SK-N-MC (cell line): ENCODE results near the gene FADS2.

Experiments
- DNase-seq: peaks from one replicate; pipeline ENCODE4 v3.0.0-alpha.2; 2011; ENCODE audit warnings: low read depth, low spot score
- H3K27ac ChIP-seq: fragments of 200-600 bp; sonication (generic); 2 replicates; pipeline ENCODE4 v1.5.1; 2016; ENCODE audit warnings: mixed run types
- H3K36me3 ChIP-seq: fragments of 200-600 bp; sonication (generic); 2 replicates; pipeline ENCODE4 v1.6.1; 2017; ENCODE audit warnings: antibody characterized with exemption, low read length, mixed read lengths; ENCODE audit not compliant: insufficient read depth
- H3K4me3 ChIP-seq: fragments of 200-600 bp; sonication (generic); 2 replicates; pipeline ENCODE4 v1.5.1; 2016
- H3K9ac ChIP-seq: fragments of 200-600 bp; sonication (generic); 2 replicates; pipeline ENCODE4 v1.8.0; 2017; ENCODE audit warnings: mixed run types, mixed read lengths; ENCODE audit not compliant: insufficient read length
- H3K9me3 ChIP-seq: fragments of 200-600 bp; sonication (generic); 2 replicates; pipeline ENCODE4 v1.6.1; 2017; ENCODE audit warnings: low read depth, mild to moderate bottlenecking, antibody characterized with exemption, low read length, moderate library complexity, mixed read lengths
- EZH2 ChIP-seq: fragments of 200-600 bp; sonication (generic); IDR thresholded peaks from one replicate; pipeline ENCODE4 v1.6.1; 2017; ENCODE audit warnings: antibody characterized with exemption
- FOXP2 ChIP-seq: optimal IDR thresholded peaks from 2 replicates; pipeline ENCODE3; 2011; ENCODE audit warnings: mild to moderate bottlenecking, moderate library complexity; ENCODE audit not compliant: insufficient read depth; ENCODE audit errors: extremely low read length, control extremely low read depth
- POLR2AphosphoS5 ChIP-seq: IDR thresholded peaks from 2 replicates; pipeline ENCODE4 v1.6.1; 2012; ENCODE audit warnings: mild to moderate bottlenecking, low read depth, low read length, borderline replicate concordance

Gene FADS2

DNA sequence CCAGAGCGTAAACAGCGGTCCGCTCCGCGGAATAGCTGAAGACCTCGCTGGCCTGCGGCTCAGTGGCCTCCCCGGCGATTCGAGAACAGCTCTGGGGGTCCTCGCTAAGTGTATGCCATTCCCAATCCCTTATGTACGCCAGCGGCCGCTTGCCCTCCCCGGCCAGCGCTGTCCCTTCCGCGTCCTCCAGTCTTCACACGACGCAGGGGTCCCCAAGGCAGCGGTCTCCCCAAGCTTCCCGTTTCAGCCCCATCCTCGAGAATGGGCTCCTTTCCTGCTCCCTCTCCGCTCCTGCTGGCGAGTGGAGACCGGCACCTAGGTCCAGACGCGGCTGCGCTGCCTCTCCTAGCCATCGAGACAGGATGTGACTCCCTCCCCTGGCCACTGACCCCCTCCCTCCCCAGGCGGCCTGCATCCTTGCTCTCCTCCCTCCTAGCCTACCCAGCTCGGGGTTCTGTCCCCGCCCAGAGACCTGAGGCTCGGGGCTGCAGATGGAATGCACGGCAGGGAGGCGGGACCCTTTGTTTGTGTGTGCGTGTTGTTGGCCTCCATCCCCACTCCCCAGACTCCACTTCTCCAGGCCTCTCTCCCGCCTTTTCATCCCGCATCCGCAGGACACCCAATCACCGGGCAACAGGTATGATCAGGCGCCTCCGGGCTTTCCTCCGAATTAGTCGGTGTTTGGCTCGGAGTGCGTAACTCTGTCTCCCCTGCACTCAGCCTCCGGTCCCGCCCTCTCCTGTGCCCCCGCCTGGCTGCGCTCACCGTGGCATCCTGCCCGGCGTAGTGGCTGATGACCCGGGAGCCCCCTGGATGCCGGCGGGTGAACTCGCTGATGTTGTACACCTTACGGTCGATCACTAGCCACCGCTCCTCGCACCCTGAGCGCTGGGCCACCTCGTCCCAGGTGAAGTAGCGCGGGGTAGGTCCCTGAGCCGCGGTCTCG, 12.0 kb upstream of the FADS2 start:
- Histone ChIP-seq H3K4me3 (peak overlapping the region; percentile 95), H3K9ac (peak overlapping the region; percentile 98), H3K9me3 (no peaks in the 10 kb centered on the region), H3K27ac (peak overlapping the region; percentile 94), H3K36me3 (peaks cover 37% of the 10 kb centered on the region)
- TF ChIP-seq EZH2 (no peak), POLR2AphosphoS5 (peak; percentile 41; the same call in 1 of the 2 replicates), FOXP2 (no peak)
- DNase-seq, result no peak

DNA sequence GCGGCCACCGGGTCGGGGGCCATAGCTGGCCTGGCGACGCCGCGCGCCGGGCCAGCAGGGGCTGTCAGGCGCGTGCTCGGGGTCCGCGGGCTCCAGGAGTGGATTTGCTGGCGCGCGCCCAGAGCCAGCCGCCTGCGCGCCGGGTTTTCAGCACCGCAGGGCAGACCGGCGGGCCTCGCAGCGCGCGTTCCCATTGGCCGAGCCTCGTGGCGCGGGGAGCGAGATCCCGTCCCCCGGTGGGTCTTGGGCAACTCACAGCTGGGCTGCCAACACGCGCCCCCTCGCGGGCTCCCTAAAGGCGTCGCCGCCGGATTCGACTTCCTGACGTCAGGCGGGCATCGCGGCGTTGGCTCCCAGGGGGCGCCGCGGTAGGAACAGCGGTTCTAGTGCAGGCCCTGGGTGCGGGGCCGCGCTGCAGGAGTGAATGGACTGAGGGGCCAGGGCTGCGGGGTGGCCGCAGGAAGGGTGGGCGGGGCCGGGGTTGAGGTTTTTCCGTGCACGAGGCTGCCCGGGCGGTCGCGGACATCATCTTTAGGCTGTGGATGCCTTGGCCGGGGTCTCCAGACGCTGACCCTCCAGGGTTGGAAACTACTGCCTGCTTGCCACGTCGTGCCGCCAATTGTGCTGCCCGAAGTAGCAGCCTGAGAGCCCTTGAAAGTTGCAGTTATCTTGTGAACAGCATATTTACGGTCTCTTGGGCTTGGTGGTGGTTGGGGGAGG, 11.2 kb upstream of the FADS2 start, which contains the start of gene FADS1:
TSS of gene FADS1 (minus strand) at position 268 of the 720 bp plus-strand sequence. CDS start at position 194, 74 bp downstream.
- peak within 1 kb of the TSS; percentile 94 for H3K27ac ChIP-seq
- TF ChIP-seq POLR2AphosphoS5 (peak; percentile 85), EZH2 (no peak), FOXP2 (peak; percentile 98)

DNA sequence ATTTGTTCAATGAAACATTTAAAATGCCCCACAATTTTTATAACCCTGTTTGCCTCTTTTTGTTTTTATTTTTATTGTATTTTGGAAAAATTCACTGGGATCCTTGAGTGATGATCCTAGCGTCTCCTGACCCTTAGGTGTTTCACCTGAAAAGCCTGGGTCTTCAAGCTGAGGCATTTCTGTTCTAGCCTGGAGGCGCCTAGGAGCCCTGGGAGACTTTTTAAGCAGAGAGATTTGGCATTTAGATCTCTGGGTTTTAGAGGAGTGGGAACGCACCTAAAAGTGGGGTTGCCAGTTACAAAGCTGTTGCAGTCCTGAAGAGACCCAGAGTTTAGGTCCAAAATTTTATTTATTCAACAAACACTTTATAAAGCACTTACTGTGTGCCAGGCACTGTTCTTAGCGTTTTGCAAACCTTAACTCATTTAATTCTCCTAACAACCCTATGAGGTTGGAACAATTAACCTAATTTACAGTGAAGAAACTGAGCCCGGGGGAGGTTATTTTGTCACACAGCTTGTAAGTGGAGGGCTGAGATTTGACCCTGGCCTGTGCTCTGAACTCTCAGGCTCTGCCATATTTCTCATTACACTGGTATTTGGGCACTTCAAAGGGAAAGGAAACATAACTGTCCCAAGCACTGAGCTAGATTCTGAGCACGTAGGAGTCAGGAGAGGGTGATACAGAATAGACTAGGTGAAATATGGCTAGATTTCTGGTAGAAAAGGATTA, 10.5 kb upstream of the FADS2 start:
- Histone ChIP-seq H3K9ac (peak overlapping the region; percentile 83), H3K27ac (peak overlapping the region; percentile 94), H3K4me3 (peak overlapping the region; percentile 95), H3K9me3 (no peaks in the 10 kb centered on the region), H3K36me3 (peaks cover 21% of the 10 kb centered on the region)
- no peak for DNase-seq
- TF ChIP-seq POLR2AphosphoS5, result no peak
- no peak for TF ChIP-seq EZH2
- no peak for TF ChIP-seq FOXP2

More for the DNA sequence above, 11.2 kb upstream of the FADS2 start, which contains the start of gene FADS1:
- peak within 1 kb of the TSS; percentile 95 for H3K4me3 ChIP-seq
- peaks cover 29% of the 10 kb centered on the region for H3K36me3 ChIP-seq
- no peaks in the 10 kb centered on the region for H3K9me3 ChIP-seq
- DNase-seq, result no peak
- H3K9ac ChIP-seq, result peak within 1 kb of the TSS; percentile 98

DNA sequence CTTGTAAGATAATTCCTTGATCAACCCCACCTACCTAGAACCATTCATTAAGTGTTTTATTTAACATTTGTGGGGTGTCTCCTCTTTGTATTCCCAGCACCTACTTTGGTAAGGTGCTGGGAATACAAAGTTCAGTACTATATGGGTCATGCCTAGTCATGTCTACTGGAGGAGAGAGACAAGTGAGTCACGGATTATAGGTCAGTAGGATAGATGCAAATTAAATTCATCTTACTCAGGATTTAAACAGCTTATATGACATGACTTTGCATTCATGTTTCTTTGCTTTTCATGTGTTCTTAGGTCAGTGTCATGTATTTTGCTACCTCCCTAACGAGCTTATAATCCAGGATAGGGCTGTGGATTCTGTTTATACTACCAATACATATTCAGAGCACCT, 7.9 kb upstream of the FADS2 start:
- TF ChIP-seq POLR2AphosphoS5, result no peak
- no peak for TF ChIP-seq FOXP2
- no peak for TF ChIP-seq EZH2
- Histone ChIP-seq H3K4me3 (no peak overlapping the region), H3K27ac (no peak overlapping the region), H3K9ac (no peak overlapping the region), H3K9me3 (no peaks in the 10 kb centered on the region), H3K36me3 (no peaks in the 10 kb centered on the region)
- no peak for DNase-seq

DNA sequence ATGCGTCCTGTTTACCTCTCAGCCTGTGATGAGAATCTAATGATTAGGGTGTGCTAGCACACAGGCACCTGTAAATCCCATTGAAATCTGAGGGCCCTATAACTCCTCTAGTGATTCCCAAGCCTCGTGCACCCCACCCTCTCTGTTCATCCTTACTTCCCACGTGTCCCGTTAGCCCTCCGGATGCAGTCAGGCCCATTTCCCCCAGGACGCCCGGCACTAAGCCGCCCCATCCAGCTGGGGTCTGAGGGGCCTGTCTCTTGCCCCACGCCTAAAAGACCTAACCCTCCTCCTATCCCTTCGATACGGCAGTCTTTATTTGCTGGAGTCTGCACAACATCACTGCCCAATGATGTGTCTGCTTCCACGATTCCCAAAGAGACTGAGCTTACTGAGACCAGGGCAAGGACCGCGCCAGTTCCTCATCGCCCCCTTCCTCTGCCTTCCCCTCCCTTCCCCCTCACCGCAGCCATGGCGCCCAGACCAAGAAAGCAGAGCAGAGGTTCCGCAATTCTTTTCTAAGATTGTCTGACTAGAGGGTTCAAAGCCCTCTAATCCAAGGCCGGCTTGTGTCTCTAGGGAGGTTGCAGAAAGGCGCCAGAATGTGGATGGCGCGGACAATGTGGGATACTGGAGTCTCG, 1.1 kb upstream of the FADS2 start:
- TF ChIP-seq EZH2 (no peak), POLR2AphosphoS5 (no peak), FOXP2 (no peak)
- Histone ChIP-seq H3K9me3 (no peaks in the 10 kb centered on the region), H3K36me3 (peaks cover 15% of the 10 kb centered on the region; the same call in 1 of the 2 replicates), H3K27ac (peak overlapping the region; percentile 99), H3K9ac (peak overlapping the region; percentile 85), H3K4me3 (peak overlapping the region; percentile 86; the same call in 1 of the 2 replicates)
- no peak for DNase-seq

DNA sequence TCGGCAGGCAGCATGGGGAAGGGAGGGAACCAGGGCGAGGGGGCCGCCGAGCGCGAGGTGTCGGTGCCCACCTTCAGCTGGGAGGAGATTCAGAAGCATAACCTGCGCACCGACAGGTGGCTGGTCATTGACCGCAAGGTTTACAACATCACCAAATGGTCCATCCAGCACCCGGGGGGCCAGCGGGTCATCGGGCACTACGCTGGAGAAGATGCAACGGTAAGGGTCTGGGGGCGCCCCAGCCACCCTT, 204 bp downstream of the FADS2 start:
- TF ChIP-seq POLR2AphosphoS5, result no peak
- TF ChIP-seq FOXP2, result no peak
- TF ChIP-seq EZH2, result no peak
- Histone ChIP-seq H3K36me3 (peaks cover 15% of the 10 kb centered on the region; the same call in 1 of the 2 replicates), H3K9me3 (no peaks in the 10 kb centered on the region), H3K9ac (peak overlapping the region; percentile 85), H3K27ac (peak overlapping the region; percentile 99), H3K4me3 (peak overlapping the region; percentile 86)
- DNase-seq, result no peak

DNA sequence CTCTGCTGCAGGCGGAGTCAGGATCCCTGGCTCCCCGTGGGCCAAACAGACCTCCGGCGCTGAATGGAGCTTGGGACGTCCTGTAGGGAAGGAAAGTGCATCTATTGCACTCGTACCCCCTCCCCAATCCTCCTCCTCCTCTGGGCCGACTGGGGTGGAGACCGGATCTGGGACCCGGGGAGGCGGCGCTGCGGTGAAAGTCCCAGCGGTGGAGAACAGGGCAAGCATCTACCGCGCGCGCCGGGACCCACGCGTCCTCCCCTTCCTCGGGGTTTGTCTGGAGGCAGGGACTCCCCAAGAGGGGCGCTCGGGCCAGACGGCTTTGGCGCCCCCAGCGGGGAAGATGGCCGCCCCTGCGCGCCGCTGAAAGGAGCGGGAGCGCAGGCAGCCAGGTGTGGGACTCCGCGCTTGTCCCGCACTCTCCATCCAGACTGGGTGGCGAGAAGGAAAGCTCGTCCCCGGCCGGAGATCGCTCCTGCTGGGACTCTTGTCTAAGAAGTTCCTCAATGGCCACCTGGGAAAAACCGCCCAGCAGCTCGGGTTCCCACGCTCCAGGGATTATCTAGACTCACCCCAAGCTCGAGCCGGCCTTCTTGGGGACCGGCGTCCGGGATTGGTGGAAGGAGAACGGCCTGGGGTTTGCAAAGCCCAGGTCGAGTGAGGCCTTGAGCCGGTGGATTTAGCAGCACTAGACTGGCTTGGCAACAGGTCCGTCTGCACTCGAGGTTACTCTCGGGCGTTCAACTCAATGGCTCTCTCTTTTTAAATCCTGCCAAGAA, 718 bp downstream of the FADS2 start:
- Histone ChIP-seq H3K4me3 (peak overlapping the region; percentile 86), H3K36me3 (peaks cover 19% of the 10 kb centered on the region), H3K9me3 (no peaks in the 10 kb centered on the region), H3K9ac (peak overlapping the region; percentile 85), H3K27ac (peak overlapping the region; percentile 99)
- TF ChIP-seq FOXP2 (no peak), EZH2 (no peak), POLR2AphosphoS5 (no peak; the same call in 1 of the 2 replicates)
- no peak for DNase-seq
